ENCODE measurements around the gene ABHD5. TPM values are rescaled to one million over a fixed set of nuclear protein-coding genes. Genes with fewer than 3 reads are reported as not detected.
"Not testable (repeated sequence)": the region's sequence is repeated elsewhere in the genome, so short reads cannot be mapped to it uniquely, and the experiment has no call there.

Gene ABHD5
- total and polyA plus RNA-seq, 2 of the 13 experiments (the other 11 are each of a cell fraction or from before 2014, with no cell fraction given) = 4.5 to 13.3 TPM

DNA sequence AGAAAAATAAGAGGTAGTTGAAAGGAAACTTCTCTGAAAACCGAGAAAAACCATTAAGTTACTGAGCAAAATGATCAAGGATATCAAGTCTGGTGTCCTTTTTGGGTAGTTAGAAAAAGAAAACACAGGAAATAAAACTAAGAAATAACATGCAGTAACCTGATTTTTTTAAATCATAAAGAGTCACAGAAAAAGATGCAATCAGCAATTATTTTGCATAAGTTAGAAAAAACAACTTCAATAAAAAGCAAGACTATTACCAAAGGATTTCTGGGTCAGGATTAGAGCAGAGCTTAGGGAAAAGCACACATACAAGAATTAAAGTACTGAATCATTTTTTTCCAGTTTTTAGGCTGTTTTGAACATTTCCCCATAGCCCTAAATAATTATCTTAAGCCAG, 40.4 kb upstream of the ABHD5 start:
- intact Hi-C loops (cut with micrococcal nuclease; ENCODE audit: unreplicated experiment) = no loop called here
- no peaks in the 10 kb centered on the region for H3K79me2 ChIP-seq (ENCODE audit: insufficient read depth, low read length)
- H3K4me2 ChIP-seq (ENCODE audit: low read depth, low read length) = no peak overlapping the region
- no peak overlapping the region for H3K4me3 ChIP-seq (replicated peaks in 1 of 3; ENCODE audit: insufficient read depth in 1 of 3, low read depth in 2 of 3, low read length in 3 of 3)
- H3K9ac ChIP-seq (ENCODE audit: insufficient read depth, low read depth, low read length) = no peak overlapping the region
- no peaks in the 10 kb centered on the region for H4K20me1 ChIP-seq (ENCODE audit: insufficient read depth, low read length)
- peaks cover 14% of the 10 kb centered on the region; the same call in 1 of the 2 replicates for H3K4me1 ChIP-seq (ENCODE audit: insufficient read depth, low read length)
- DNase-seq (ENCODE audit: low spot score) (no peak), FAIRE-seq (no peak), ATAC-seq (no peak)
- H2AFZ ChIP-seq (ENCODE audit: low read length) = no peak overlapping the region
- no peaks in the 10 kb centered on the region for H3K9me3 ChIP-seq (ENCODE audit: low read length)
- 3% methylated on average over 1 of the region's 1 CpG for whole genome bisulfite sequencing (ENCODE audit: low lambda C conversion rate)
- POLR2A ChIA-PET = no interaction called here
- no peaks in the 10 kb centered on the region for H3K27me3 ChIP-seq (ENCODE audit: control insufficient read depth in 1 of 2, insufficient read depth in 2 of 2, low read length in 2 of 2)
- BruUV-seq (replicated peaks) = no TSS peak
- CTCF ChIA-PET (ENCODE audit: low intra/inter-chr PET ratio, low total read pairs) = no interaction called here
- no peak overlapping the region for H3K27ac ChIP-seq (ENCODE audit: extremely low read length, insufficient read depth, low read length)
- in situ Hi-C loops (cut with HindIII; ENCODE audit: extremely low pct_ligation_motif_present, low pct_unique_long_range_greater_than_20kb) = no loop called here
- TF ChIP-seq MAFK (conservative IDR thresholded peaks at IDR 0.05 in 1 of 2, IDR thresholded peaks at IDR 0.05 in 1 of 2; ENCODE audit: low read length in 2 of 2) (peak; percentile 23 to 44; a peak in 3 of 4 replicates), MAFF (IDR thresholded peaks at IDR 0.05; ENCODE audit: low read depth, low read length) (peak; percentile 20; the same call in 1 of the 2 replicates), SMARCE1 (IDR thresholded peaks at IDR 0.05; ENCODE audit: borderline replicate concordance) (no peak), HDAC1 (CRISPR knock-in tag; IDR thresholded peaks at IDR 0.05) (no peak), RBFOX2 (IDR thresholded peaks at IDR 0.05; ENCODE audit: low read depth, low read length) (no peak), GATAD2A (CRISPR knock-in tag; IDR thresholded peaks at IDR 0.05) (no peak), AGO1 (IDR thresholded peaks at IDR 0.05; ENCODE audit: low read depth, low read length, poor library complexity, severe bottlenecking) (no peak), ASH2L (IDR thresholded peaks at IDR 0.05; ENCODE audit: insufficient read length, low read depth, low read length) (no peak), HMG20B (CRISPR knock-in tag; conservative IDR thresholded peaks at IDR 0.05) (no peak)
- TF ChIP-seq, protein P1, sequence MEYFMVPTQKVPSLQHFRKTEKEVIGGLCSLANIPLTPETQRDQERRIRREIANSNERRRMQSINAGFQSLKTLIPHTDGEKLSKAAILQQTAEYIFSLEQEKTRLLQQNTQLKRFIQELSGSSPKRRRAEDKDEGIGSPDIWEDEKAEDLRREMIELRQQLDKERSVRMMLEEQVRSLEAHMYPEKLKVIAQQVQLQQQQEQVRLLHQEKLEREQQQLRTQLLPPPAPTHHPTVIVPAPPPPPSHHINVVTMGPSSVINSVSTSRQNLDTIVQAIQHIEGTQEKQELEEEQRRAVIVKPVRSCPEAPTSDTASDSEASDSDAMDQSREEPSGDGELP (IDR thresholded peaks at IDR 0.05; ENCODE audit: borderline replicate concordance, low read depth) = no peak
- TF ChIP-seq, protein P2, sequence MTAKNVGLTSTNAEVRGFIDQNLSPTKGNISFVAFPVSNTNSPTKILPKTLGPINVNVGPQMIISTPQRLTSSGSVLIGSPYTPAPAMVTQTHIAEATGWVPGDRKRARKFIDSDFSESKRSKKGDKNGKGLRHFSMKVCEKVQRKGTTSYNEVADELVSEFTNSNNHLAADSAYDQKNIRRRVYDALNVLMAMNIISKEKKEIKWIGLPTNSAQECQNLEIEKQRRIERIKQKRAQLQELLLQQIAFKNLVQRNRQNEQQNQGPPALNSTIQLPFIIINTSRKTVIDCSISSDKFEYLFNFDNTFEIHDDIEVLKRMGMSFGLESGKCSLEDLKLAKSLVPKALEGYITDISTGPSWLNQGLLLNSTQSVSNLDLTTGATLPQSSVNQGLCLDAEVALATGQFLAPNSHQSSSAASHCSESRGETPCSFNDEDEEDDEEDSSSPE (CRISPR knock-in tag; IDR thresholded peaks at IDR 0.05) = no peak
- TF ChIP-seq, protein P3, sequence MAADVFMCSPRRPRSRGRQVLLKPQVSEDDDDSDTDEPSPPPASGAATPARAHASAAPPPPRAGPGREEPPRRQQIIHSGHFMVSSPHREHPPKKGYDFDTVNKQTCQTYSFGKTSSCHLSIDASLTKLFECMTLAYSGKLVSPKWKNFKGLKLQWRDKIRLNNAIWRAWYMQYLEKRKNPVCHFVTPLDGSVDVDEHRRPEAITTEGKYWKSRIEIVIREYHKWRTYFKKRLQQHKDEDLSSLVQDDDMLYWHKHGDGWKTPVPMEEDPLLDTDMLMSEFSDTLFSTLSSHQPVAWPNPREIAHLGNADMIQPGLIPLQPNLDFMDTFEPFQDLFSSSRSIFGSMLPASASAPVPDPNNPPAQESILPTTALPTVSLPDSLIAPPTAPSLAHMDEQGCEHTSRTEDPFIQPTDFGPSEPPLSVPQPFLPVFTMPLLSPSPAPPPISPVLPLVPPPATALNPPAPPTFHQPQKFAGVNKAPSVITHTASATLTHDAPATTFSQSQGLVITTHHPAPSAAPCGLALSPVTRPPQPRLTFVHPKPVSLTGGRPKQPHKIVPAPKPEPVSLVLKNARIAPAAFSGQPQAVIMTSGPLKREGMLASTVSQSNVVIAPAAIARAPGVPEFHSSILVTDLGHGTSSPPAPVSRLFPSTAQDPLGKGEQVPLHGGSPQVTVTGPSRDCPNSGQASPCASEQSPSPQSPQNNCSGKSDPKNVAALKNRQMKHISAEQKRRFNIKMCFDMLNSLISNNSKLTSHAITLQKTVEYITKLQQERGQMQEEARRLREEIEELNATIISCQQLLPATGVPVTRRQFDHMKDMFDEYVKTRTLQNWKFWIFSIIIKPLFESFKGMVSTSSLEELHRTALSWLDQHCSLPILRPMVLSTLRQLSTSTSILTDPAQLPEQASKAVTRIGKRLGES (CRISPR knock-in tag; IDR thresholded peaks at IDR 0.05; ENCODE audit: borderline replicate concordance) = no peak
- H3K36me3 ChIP-seq (replicated peaks in 1 of 2; ENCODE audit: control insufficient read depth in 1 of 2, insufficient read depth in 2 of 2, low read length in 2 of 2) = no peaks in the 10 kb centered on the region

DNA sequence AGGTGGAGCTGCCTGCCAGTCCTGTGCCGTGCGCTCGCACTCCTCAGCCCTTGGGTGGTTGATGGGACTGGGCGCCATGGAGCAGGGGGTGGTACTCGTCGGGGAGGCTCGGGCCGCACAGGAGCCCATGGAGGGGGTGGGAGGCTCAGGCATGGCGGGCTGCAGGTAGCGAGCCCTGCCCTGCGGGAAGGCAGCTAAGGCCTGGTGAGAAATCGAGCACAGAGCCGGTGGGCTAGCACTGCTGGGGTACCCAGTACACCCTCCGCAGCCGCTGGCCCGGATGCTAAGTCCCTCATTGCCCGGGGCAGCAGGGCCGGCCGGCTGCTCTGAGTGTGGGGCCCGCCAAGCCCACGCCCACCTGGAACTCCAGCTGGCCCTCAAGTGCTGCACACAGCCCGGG, 34.3 kb upstream of the ABHD5 start:
- H3K4me3 ChIP-seq (replicated peaks in 1 of 3; ENCODE audit: insufficient read depth in 1 of 3, low read depth in 2 of 3, low read length in 3 of 3); H3K79me2 ChIP-seq (ENCODE audit: insufficient read depth, low read length); H3K36me3 ChIP-seq (replicated peaks in 1 of 2; ENCODE audit: control insufficient read depth in 1 of 2, insufficient read depth in 2 of 2, low read length in 2 of 2); DNase-seq (ENCODE audit: low spot score); ATAC-seq; H3K4me2 ChIP-seq (ENCODE audit: low read depth, low read length); H3K27ac ChIP-seq (ENCODE audit: extremely low read length, insufficient read depth, low read length); BruUV-seq (replicated peaks); H3K9me3 ChIP-seq (ENCODE audit: low read length); CTCF ChIA-PET (ENCODE audit: low intra/inter-chr PET ratio, low total read pairs); H4K20me1 ChIP-seq (ENCODE audit: insufficient read depth, low read length); H3K9ac ChIP-seq (ENCODE audit: insufficient read depth, low read depth, low read length); in situ Hi-C loops (cut with HindIII; ENCODE audit: extremely low pct_ligation_motif_present, low pct_unique_long_range_greater_than_20kb); intact Hi-C loops (cut with micrococcal nuclease; ENCODE audit: unreplicated experiment); POLR2A ChIA-PET; FAIRE-seq; H2AFZ ChIP-seq (ENCODE audit: low read length); H3K4me1 ChIP-seq (ENCODE audit: insufficient read depth, low read length); H3K27me3 ChIP-seq (ENCODE audit: control insufficient read depth in 1 of 2, insufficient read depth in 2 of 2, low read length in 2 of 2): not testable (repeated sequence)
- no CpG with 5 or more reads among the region's 22 CpGs for WGBS (ENCODE audit: low lambda C conversion rate)

All from HepG2 (cell line).